GM12878 (cell line): Measurements from ENCODE around the gene SLC6A11. TPM values are rescaled to one million over a fixed set of nuclear protein-coding genes. Genes with fewer than 3 reads are reported as not detected.

Source experiments
- ATAC-seq: fragments of 200-7000 bp; cut with Tn5 transposase; 3 replicates; pipeline ENCODE4 v1.9.1; 2020; ENCODE audit warnings: mild to moderate bottlenecking, moderate library complexity
- BruUV-seq: library from RNA; stranded (reverse); fragments of 400-500 nt; replicated peaks from 2 replicates; lab custom pipeline; 2021; lab: Mats Ljungman, UMichigan
- CTCF ChIA-PET: fragments of 300-600 bp; sonication (Branson Sonifier 250); formaldehyde crosslinking; extraction: SDS; loops from one replicate; lab custom pipeline; 2021; ENCODE audit warnings: inconsistent platforms; lab: Yijun Ruan, JAX
- POLR2A ChIA-PET: fragments of 350-600 bp; formaldehyde crosslinking; extraction: SDS; loops from one replicate; lab custom pipeline; 2021; ENCODE audit warnings: inconsistent platforms; lab: Charles Lee
- RAD21 ChIA-PET: fragments of 300-600 bp; sonication (Branson Sonifier 250); formaldehyde crosslinking; loops from one replicate; lab custom pipeline; 2023; ENCODE audit warnings: antibody characterized with exemption; ENCODE audit not compliant: unreplicated experiment; lab: Charles Lee
- SMC1A ChIA-PET: fragments of 300-600 bp; sonication (Branson Sonifier 250); formaldehyde crosslinking; loops from one replicate; lab custom pipeline; 2023; ENCODE audit not compliant: unreplicated experiment, uncharacterized antibody; lab: Charles Lee
- DNase-seq: peaks from one replicate; pipeline ENCODE4 v3.0.0-alpha.2; 2011; ENCODE audit warnings: low read depth, low spot score
- FAIRE-seq: peaks from 3 replicates; lab custom pipeline; 2011; peaks lifted over from hg19 to GRCh38; lab: Jason Lieb, UNC
- H2AFZ ChIP-seq: 2 replicates; pipeline ENCODE4 v1.6.0; 2011; ENCODE audit warnings: low read depth, low read length, control low read depth; ENCODE audit not compliant: control insufficient read depth
- H3K27ac ChIP-seq: 2 replicates; pipeline ENCODE4 v1.5.1; 2011; ENCODE audit warnings: control low read depth; ENCODE audit not compliant: control insufficient read depth, insufficient read depth
- H3K27me3 ChIP-seq, 2 experiments: replicated peaks in 1 of 2; 2 replicates each; pipeline versions ENCODE4 v1.6.0 to v1.6.1; 2011; ENCODE audit warnings: low read length in 1 of 2; ENCODE audit not compliant: control insufficient read depth in 2 of 2, insufficient read depth in 2 of 2
- H3K36me3 ChIP-seq, 2 experiments: 2 replicates each; pipeline ENCODE4 v1.5.1; 2011; ENCODE audit warnings: low read length in 1 of 2; ENCODE audit not compliant: control insufficient read depth in 2 of 2, insufficient read depth in 2 of 2
- H3K4me1 ChIP-seq: 2 replicates; pipeline ENCODE4 v1.6.1; 2011; ENCODE audit warnings: mild to moderate bottlenecking, low read length, moderate library complexity, mixed read lengths; ENCODE audit not compliant: control insufficient read depth, insufficient read depth
- H3K4me2 ChIP-seq: 2 replicates; pipeline ENCODE4 v1.6.0; 2011; ENCODE audit warnings: control low read depth; ENCODE audit not compliant: control insufficient read depth, insufficient read depth
- H3K4me3 ChIP-seq: fragments of 200-600 bp; sonication (generic); 2 replicates; pipeline ENCODE4 v1.5.1; 2016
- H3K79me2 ChIP-seq: 2 replicates; pipeline ENCODE4 v1.6.0; 2011; ENCODE audit warnings: low read length; ENCODE audit not compliant: control insufficient read depth, insufficient read depth
- H3K9ac ChIP-seq: 2 replicates; pipeline ENCODE4 v1.8.0; 2011; ENCODE audit warnings: low read length, control low read depth, mixed read lengths; ENCODE audit not compliant: control insufficient read depth, insufficient read depth
- H3K9me3 ChIP-seq: replicated peaks from 3 replicates; pipeline ENCODE4 v1.5.1; 2011; ENCODE audit warnings: mild to moderate bottlenecking, low read length; ENCODE audit not compliant: control insufficient read depth, insufficient read depth
- H4K20me1 ChIP-seq: 2 replicates; pipeline ENCODE4 v1.6.0; 2011; ENCODE audit not compliant: control insufficient read depth, insufficient read depth
- ASH2L ChIP-seq: fragments of 300-600, 200-600 bp; sonication (generic); IDR thresholded peaks from 2 replicates; pipeline ENCODE4 v1.6.1; 2017; ENCODE audit warnings: low read depth, mild to moderate bottlenecking, borderline replicate concordance
- BHLHE40 ChIP-seq, 2 experiments: fragments of 450-650 bp in 1 of 2; IDR thresholded peaks; 2 replicates each; pipeline ENCODE4 v1.6.1; 2011 to 2017; ENCODE audit warnings: low read depth in 2 of 2, borderline replicate concordance in 1 of 2, improper control_type of control experiment in 1 of 2, low read length in 1 of 2, mild to moderate bottlenecking in 1 of 2
- BRCA1 ChIP-seq: IDR thresholded peaks from 2 replicates; pipeline ENCODE4 v1.6.1; 2011; ENCODE audit warnings: low read depth, low read length, improper control_type of control experiment
- CHD4 ChIP-seq: fragments of 200-600 bp; sonication (generic); IDR thresholded peaks from 2 replicates; pipeline ENCODE4 v1.6.1; 2016; ENCODE audit warnings: mild to moderate bottlenecking
- IKZF2 ChIP-seq, 2 experiments: fragments of 450-650 bp; IDR thresholded peaks; 2 replicates each; pipeline ENCODE4 v1.6.1; 2017; ENCODE audit warnings: mild to moderate bottlenecking in 2 of 2, moderate library complexity in 2 of 2
- NFIC ChIP-seq: IDR thresholded peaks from 2 replicates; pipeline ENCODE4 v1.6.1; 2012; ENCODE audit warnings: low read depth, mild to moderate bottlenecking, inconsistent platforms, low read length, moderate library complexity
- NFYA ChIP-seq: IDR thresholded peaks from 2 replicates; pipeline ENCODE4 v1.6.1; 2011; ENCODE audit warnings: low read depth, mild to moderate bottlenecking, low read length, improper control_type of control experiment, borderline replicate concordance
- RBBP5 ChIP-seq: fragments of 200-600 bp; sonication (generic); conservative IDR thresholded peaks from 2 replicates; pipeline ENCODE4 v1.6.1; 2016
- RCOR1 ChIP-seq: conservative IDR thresholded peaks from 2 replicates; pipeline ENCODE4 v1.6.1; 2012; ENCODE audit warnings: low read depth, low read length, improper control_type of control experiment
- RFX5 ChIP-seq: IDR thresholded peaks from 2 replicates; pipeline ENCODE4 v1.6.1; 2011; ENCODE audit warnings: low read depth, low read length, improper control_type of control experiment
- SMAD5 ChIP-seq: IDR thresholded peaks from 2 replicates; pipeline ENCODE4 v1.6.1; 2016; ENCODE audit warnings: antibody characterized with exemption, low read depth
- SUPT20H ChIP-seq: IDR thresholded peaks from 2 replicates; pipeline ENCODE4 v1.6.1; 2011; ENCODE audit warnings: low read depth, mild to moderate bottlenecking, low read length, moderate library complexity, borderline replicate concordance; ENCODE audit not compliant: control insufficient read depth
- ZNF24 ChIP-seq: fragments of 450-650 bp; IDR thresholded peaks from 2 replicates; pipeline ENCODE4 v1.6.1; 2017; ENCODE audit warnings: antibody characterized with exemption, mild to moderate bottlenecking
- WGBS: methylation state at CpG from one replicate; pipeline ENCODE4 v1.1.6; 2016; ENCODE audit warnings: low lambda C conversion rate; ENCODE audit not compliant: insufficient replicate concordance, insufficient coverage; ENCODE audit errors: missing lambda C conversion rate; 5-methylcytosine and 5-hydroxymethylcytosine counted together
- in situ Hi-C: fragments of 300-500 bp; cut with MboI; formaldehyde crosslinking; loops from 9 replicates; pipeline ENCODE4 v1.14.3; 2018; ENCODE audit warnings: mixed read lengths
- intact Hi-C: fragments of 100-400 bp; cut with micrococcal nuclease; formaldehyde crosslinking; loops from one replicate; pipeline ENCODE4 v1.14.2; 2022; ENCODE audit not compliant: unreplicated experiment
- polyA plus RNA-seq, 11 experiments: library from polyadenylated mRNA; depleted of rRNA in 4 of 11; unstranded in 6 of 11; stranded (reverse) in 5 of 11; fragments of >200 nt; fragmentation: Nextera tagmentation in 4 of 11; fragmentation: Illumina TruSeq in 1 of 11; extraction: Ambion mirVana in 4 of 11; extraction: Trizol in 1 of 11; gene quantifications; 1 replicate in 1 of 11; 2 replicates in 10 of 11; pipeline versions ENCODE4 v1.2.1 to v1.2.3, GENCODE V29; 2011 to 2016; ENCODE audit warnings: inconsistent platforms in 2 of 11, missing spikeins in 2 of 11, low read depth in 1 of 11
- total RNA-seq, 4 experiments: library from RNA; depleted of rRNA in 3 of 4; stranded (reverse); fragments of >200 nt in 3 of 4; fragmentation: Illumina TruSeq in 1 of 4; extraction: Trizol in 1 of 4; gene quantifications; 2 replicates each; pipeline versions ENCODE4 v1.2.1 to v1.2.3, GENCODE V29; 2013 to 2021
- TF ChIP-seq, protein P1 (sequence below): IDR thresholded peaks from 2 replicates; pipeline ENCODE4 v1.6.1; 2012; ENCODE audit warnings: low read length, inconsistent platforms
- TF ChIP-seq, protein P2 (sequence below): IDR thresholded peaks from 2 replicates; pipeline ENCODE4 v1.6.1; 2011; ENCODE audit warnings: low read depth, low read length, improper control_type of control experiment, borderline replicate concordance
- TF ChIP-seq, protein P3 (sequence below): fragments of 450-650 bp; IDR thresholded peaks from 2 replicates; pipeline ENCODE4 v1.6.1; 2017; ENCODE audit warnings: mild to moderate bottlenecking, moderate library complexity
- TF ChIP-seq, protein P4 (sequence below): IDR thresholded peaks from 2 replicates; pipeline ENCODE4 v1.6.1; 2011; ENCODE audit warnings: borderline replicate concordance, low read depth, mild to moderate bottlenecking, moderate library complexity, mixed read lengths, low read length; ENCODE audit not compliant: insufficient read depth; ENCODE audit errors: extremely low read length

Gene SLC6A11
- total and polyA plus RNA-seq, 10 of the 15 experiments (the other 5 are each of a cell fraction or from before 2014, with no cell fraction given), result not detected

DNA sequence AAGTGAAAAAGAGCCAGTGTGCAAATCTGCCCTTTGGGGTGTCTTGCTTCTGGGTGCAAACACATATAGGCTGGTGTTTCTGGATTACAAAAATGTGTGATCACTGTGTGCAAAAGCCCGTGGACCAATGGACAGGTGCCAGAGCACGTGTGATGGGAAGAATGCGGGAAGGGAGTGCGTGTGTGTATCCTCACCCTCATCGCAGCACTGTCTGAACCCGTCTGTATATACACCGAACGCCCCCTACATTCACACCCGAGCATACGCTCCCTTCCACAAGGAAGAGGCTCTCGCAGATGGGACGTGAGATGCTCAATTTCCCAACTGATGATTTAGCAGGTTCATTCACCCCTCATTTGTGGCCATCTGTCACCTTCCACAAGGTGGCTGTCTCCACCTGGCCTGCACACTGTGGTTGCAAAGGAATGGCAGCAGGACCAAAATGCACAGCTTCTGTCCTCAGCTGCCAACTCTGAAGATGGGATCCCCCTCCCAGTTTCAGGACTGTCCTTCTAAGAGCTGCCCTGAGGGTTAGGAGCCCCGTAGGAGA is 157.1 kb downstream of the SLC6A11 start (continued):
- TF ChIP-seq ZNF24 (no peak), SUPT20H (no peak), BHLHE40 (IDR thresholded peaks at IDR 0.05; ENCODE audit: borderline replicate concordance in 1 of 2, low read depth in 2 of 2, low read length in 1 of 2) (no peak)
- TF ChIP-seq, protein P1, sequence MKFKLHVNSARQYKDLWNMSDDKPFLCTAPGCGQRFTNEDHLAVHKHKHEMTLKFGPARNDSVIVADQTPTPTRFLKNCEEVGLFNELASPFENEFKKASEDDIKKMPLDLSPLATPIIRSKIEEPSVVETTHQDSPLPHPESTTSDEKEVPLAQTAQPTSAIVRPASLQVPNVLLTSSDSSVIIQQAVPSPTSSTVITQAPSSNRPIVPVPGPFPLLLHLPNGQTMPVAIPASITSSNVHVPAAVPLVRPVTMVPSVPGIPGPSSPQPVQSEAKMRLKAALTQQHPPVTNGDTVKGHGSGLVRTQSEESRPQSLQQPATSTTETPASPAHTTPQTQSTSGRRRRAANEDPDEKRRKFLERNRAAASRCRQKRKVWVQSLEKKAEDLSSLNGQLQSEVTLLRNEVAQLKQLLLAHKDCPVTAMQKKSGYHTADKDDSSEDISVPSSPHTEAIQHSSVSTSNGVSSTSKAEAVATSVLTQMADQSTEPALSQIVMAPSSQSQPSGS, result no peak

DNA sequence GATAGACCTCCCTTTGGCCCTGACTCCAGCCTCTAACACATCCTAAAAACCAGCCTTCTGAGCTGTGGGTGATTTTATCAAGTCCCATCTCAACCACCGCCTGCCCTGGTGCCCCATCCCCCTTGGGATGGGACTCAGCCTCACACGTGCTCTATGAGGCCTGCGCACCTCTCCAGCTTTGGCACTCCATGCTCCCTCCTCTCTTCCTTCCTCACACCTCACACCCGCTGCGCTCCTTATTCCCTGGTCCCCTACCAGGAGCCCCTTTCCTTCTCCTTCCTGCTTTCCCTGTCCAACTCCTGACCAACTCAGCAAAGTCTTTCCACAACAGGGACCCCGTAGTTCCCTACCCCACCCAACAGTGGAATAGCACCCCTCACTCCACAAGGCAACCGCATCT is 158.1 kb downstream of the SLC6A11 start:
- FAIRE-seq (no peak), DNase-seq (no peak), ATAC-seq (no peak)
- 34% methylated on average over 7 of the region's 7 CpGs for WGBS
- H3K27ac ChIP-seq, result no peak overlapping the region
- in situ Hi-C loops (no loop called here), intact Hi-C loops (no loop called here)
- H3K27me3 ChIP-seq, result no peaks in the 10 kb centered on the region
- no peaks in the 10 kb centered on the region for H3K36me3 ChIP-seq
- no peaks in the 10 kb centered on the region for H3K79me2 ChIP-seq
- H3K9ac ChIP-seq, result no peak overlapping the region
- no peak overlapping the region for H2AFZ ChIP-seq
- no peaks in the 10 kb centered on the region; the same call in 2 of the 3 replicates for H3K9me3 ChIP-seq
- H4K20me1 ChIP-seq, result no peaks in the 10 kb centered on the region
- ChIA-PET RAD21 (no interaction called here), SMC1A (no interaction called here), POLR2A (no interaction called here), CTCF (interaction anchor here (0.6 kb wide), 1 partner anchor 32 kb away, joined by 3 read pairs; no protein-coding TSS in a partner anchor)
- no peaks in the 10 kb centered on the region for H3K4me1 ChIP-seq
- H3K4me2 ChIP-seq, result no peak overlapping the region
- no peak overlapping the region for H3K4me3 ChIP-seq
- BruUV-seq, result no TSS peak
- TF ChIP-seq, protein P2, sequence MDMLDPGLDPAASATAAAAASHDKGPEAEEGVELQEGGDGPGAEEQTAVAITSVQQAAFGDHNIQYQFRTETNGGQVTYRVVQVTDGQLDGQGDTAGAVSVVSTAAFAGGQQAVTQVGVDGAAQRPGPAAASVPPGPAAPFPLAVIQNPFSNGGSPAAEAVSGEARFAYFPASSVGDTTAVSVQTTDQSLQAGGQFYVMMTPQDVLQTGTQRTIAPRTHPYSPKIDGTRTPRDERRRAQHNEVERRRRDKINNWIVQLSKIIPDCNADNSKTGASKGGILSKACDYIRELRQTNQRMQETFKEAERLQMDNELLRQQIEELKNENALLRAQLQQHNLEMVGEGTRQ, result no peak
- TF ChIP-seq RBBP5, result no peak
- TF ChIP-seq, protein P3, sequence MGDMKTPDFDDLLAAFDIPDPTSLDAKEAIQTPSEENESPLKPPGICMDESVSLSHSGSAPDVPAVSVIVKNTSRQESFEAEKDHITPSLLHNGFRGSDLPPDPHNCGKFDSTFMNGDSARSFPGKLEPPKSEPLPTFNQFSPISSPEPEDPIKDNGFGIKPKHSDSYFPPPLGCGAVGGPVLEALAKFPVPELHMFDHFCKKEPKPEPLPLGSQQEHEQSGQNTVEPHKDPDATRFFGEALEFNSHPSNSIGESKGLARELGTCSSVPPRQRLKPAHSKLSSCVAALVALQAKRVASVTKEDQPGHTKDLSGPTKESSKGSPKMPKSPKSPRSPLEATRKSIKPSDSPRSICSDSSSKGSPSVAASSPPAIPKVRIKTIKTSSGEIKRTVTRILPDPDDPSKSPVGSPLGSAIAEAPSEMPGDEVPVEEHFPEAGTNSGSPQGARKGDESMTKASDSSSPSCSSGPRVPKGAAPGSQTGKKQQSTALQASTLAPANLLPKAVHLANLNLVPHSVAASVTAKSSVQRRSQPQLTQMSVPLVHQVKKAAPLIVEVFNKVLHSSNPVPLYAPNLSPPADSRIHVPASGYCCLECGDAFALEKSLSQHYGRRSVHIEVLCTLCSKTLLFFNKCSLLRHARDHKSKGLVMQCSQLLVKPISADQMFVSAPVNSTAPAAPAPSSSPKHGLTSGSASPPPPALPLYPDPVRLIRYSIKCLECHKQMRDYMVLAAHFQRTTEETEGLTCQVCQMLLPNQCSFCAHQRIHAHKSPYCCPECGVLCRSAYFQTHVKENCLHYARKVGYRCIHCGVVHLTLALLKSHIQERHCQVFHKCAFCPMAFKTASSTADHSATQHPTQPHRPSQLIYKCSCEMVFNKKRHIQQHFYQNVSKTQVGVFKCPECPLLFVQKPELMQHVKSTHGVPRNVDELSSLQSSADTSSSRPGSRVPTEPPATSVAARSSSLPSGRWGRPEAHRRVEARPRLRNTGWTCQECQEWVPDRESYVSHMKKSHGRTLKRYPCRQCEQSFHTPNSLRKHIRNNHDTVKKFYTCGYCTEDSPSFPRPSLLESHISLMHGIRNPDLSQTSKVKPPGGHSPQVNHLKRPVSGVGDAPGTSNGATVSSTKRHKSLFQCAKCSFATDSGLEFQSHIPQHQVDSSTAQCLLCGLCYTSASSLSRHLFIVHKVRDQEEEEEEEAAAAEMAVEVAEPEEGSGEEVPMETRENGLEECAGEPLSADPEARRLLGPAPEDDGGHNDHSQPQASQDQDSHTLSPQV, result no peak
- no peak for TF ChIP-seq RFX5
- no peak for TF ChIP-seq NFYA
- TF ChIP-seq, protein P4, sequence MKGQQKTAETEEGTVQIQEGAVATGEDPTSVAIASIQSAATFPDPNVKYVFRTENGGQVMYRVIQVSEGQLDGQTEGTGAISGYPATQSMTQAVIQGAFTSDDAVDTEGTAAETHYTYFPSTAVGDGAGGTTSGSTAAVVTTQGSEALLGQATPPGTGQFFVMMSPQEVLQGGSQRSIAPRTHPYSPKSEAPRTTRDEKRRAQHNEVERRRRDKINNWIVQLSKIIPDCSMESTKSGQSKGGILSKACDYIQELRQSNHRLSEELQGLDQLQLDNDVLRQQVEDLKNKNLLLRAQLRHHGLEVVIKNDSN, result no peak
- TF ChIP-seq BRCA1, result no peak
- TF ChIP-seq SMAD5, result no peak
- TF ChIP-seq IKZF2 (IDR thresholded peaks at IDR 0.05), result no peak
- no peak for TF ChIP-seq CHD4
- TF ChIP-seq NFIC, result no peak
- no peak for TF ChIP-seq RCOR1
- no peak for TF ChIP-seq ASH2L
